Chondrocyte (in vitro differentiated cells): ENCODE results near the gene USPL1. TPM values are rescaled to one million over a fixed set of nuclear protein-coding genes. Genes with fewer than 3 reads are reported as not detected.

ENCODE experiments used
- DNase-seq: peaks from one replicate; pipeline ENCODE4 v3.0.0; 2021; ENCODE audit warnings: mixed read lengths, low spot score
- H3K27ac Mint-ChIP-seq: one replicate; pipeline ENCODE4 v1.8.0; 2021; ENCODE audit warnings: mild to moderate bottlenecking, moderate library complexity, mixed read lengths; ENCODE audit not compliant: unreplicated experiment
- H3K27me3 Mint-ChIP-seq: 2 replicates; pipeline ENCODE4 v1.8.0; 2021; ENCODE audit warnings: low read depth, mixed read lengths
- H3K36me3 Mint-ChIP-seq: 2 replicates; pipeline ENCODE4 v1.8.0; 2021; ENCODE audit warnings: low read depth, mixed read lengths
- H3K4me1 Mint-ChIP-seq: 2 replicates; pipeline ENCODE4 v1.8.0; 2021; ENCODE audit warnings: low read depth, mild to moderate bottlenecking, mixed read lengths
- H3K4me3 Mint-ChIP-seq: one replicate; pipeline ENCODE4 v1.8.0; 2021; ENCODE audit warnings: mild to moderate bottlenecking, moderate library complexity, mixed read lengths; ENCODE audit not compliant: unreplicated experiment
- H3K9me3 Mint-ChIP-seq: 2 replicates; pipeline ENCODE4 v1.8.0; 2021; ENCODE audit warnings: low read depth, mixed read lengths
- CTCF ChIP-seq: fragments of 200-600 bp; sonication (generic); IDR thresholded peaks from 2 replicates; pipeline ENCODE4 v1.5.0; 2021; ENCODE audit warnings: antibody characterized with exemption, mild to moderate bottlenecking, moderate library complexity
- long read RNA-seq: library from polyadenylated mRNA; stranded (forward); transcript quantifications from one replicate; pipeline ENCODE4 v2.0.0, GENCODE V29; 2021
- total RNA-seq: library from RNA; stranded (reverse); gene quantifications from 3 replicates; pipeline ENCODE4 v1.2.1, GENCODE V29; 2021

Gene USPL1
- 10.6 to 15.3 TPM (median 11.0 TPM) in 3 replicates for total RNA-seq
- long read RNA-seq, partial matches to known transcripts, result 0 of 4 reads
- long read RNA-seq, other reads (novel, unspliced or antisense), result 4 of 4 reads

- no peak within 1 kb of the TSS for H3K4me3 Mint-ChIP-seq
- peak; percentile 99 for DNase-seq
- H3K4me1 Mint-ChIP-seq, result peaks cover 19% of the 10 kb centered on the region
- TF ChIP-seq CTCF, result peak; percentile 37
- H3K9me3 Mint-ChIP-seq, result no peaks in the 10 kb centered on the region
- H3K36me3 Mint-ChIP-seq, result no peaks in the 10 kb centered on the region
- no peak within 1 kb of the TSS for H3K27ac Mint-ChIP-seq
- no peaks in the 10 kb centered on the region for H3K27me3 Mint-ChIP-seq
Observed at GRCh38 chr13:30617315-30618185, at the start of gene USPL1. TSS of gene USPL1 (plus strand) at chr13:30617920. CDS start at chr13:30621141, 3,221 bp downstream.

GRCh38 chr13:30569901-30570576, 47.7 kb upstream of the USPL1 start:
- Mint-ChIP-seq H3K36me3 (no peaks in the 10 kb centered on the region), H3K9me3 (no peaks in the 10 kb centered on the region), H3K4me3 (no peak overlapping the region), H3K27ac (peak overlapping the region; percentile 91), H3K27me3 (no peaks in the 10 kb centered on the region), H3K4me1 (peaks cover 25% of the 10 kb centered on the region)
- no peak for DNase-seq
- TF ChIP-seq CTCF, result no peak

- no peaks in the 10 kb centered on the region for H3K36me3 Mint-ChIP-seq
- H3K4me3 Mint-ChIP-seq, result no peak overlapping the region
- TF ChIP-seq CTCF, result no peak
- H3K27ac Mint-ChIP-seq, result no peak overlapping the region
- no peak for DNase-seq
- peaks cover 25% of the 10 kb centered on the region for H3K4me1 Mint-ChIP-seq
- H3K9me3 Mint-ChIP-seq, result no peaks in the 10 kb centered on the region
- H3K27me3 Mint-ChIP-seq, result no peaks in the 10 kb centered on the region
Observed at GRCh38 chr13:30570691-30571090, 47.0 kb upstream of the USPL1 start.

GRCh38 chr13:30572859-30573275, 44.9 kb upstream of the USPL1 start:
- DNase-seq, result no peak
- Mint-ChIP-seq H3K4me1 (peaks cover 40% of the 10 kb centered on the region), H3K36me3 (no peaks in the 10 kb centered on the region), H3K27me3 (no peaks in the 10 kb centered on the region), H3K27ac (peak overlapping the region; percentile 85), H3K9me3 (no peaks in the 10 kb centered on the region), H3K4me3 (peak overlapping the region; percentile 51)
- TF ChIP-seq CTCF, result peak; percentile 78

GRCh38 chr13:30576528-30576927, 41.2 kb upstream of the USPL1 start:
- peaks cover 25% of the 10 kb centered on the region for H3K4me1 Mint-ChIP-seq
- no peak for DNase-seq
- no peak overlapping the region for H3K4me3 Mint-ChIP-seq
- no peak overlapping the region for H3K27ac Mint-ChIP-seq
- TF ChIP-seq CTCF, result no peak
- no peaks in the 10 kb centered on the region for H3K36me3 Mint-ChIP-seq
- no peaks in the 10 kb centered on the region for H3K9me3 Mint-ChIP-seq
- H3K27me3 Mint-ChIP-seq, result no peaks in the 10 kb centered on the region
